ENCODE data around the gene CEBPB. TPM values are rescaled to one million over a fixed set of nuclear protein-coding genes. Genes with fewer than 3 reads are reported as not detected.
A peak's percentile ranks its signal among the peaks of the same experiment; 100 is the strongest.

Gene CEBPB
- total and polyA plus RNA-seq, 7 experiments from 2014 or later, result 12.8 to 201 (median 37.1) TPM

DNA sequence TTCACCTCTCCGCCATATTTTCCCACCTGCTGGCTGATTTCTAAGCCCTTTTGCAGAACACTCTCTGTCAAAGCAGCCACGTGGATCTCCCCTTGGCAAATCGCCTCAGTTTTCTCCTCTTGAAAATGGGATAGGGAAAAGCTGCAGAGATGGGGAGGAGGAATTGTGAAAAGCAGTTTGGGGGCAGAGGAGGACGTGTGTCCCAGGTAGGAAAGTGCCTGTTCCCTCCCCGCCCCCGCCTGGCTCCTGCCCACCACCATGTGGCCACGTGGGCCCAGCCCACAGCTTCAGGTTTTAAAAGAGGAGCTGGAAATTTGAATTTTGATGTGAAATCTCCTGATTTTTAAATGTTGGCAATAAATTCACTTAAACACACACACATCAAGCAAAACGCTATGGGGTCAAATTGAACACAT, 3.6 kb upstream of the CEBPB start:
- no peaks in the 10 kb centered on the region for H3K36me3 Mint-ChIP-seq
- peaks cover 0 to 11% (median 0%) of the 10 kb centered on the region in 7 donors for H3K4me1 Mint-ChIP-seq
- CTCF ChIA-PET, result interaction anchor here (0.7 to 3.4 kb wide), 7 partner anchors 15 to 563 kb away, joined by 3 to 51 read pairs (median 3); no protein-coding TSS in a partner anchor
- DNase-seq (no peak), ATAC-seq (no peak)
- Histone ChIP-seq H3K4me3 (ENCODE audit: low read length) (no peak overlapping the region), H3K27ac (ENCODE audit: low read depth, low read length) (no peak overlapping the region), H3K4me1 (ENCODE audit: control insufficient read depth in 2 of 2, insufficient read depth in 2 of 2, low read length in 2 of 2) (no peaks in the 10 kb centered on the region), H3K9me3 (ENCODE audit: control insufficient read depth in 2 of 3, low read length in 3 of 3) (no peaks in the 10 kb centered on the region), H3K27me3 (ENCODE audit: control insufficient read depth in 2 of 2, insufficient read depth in 2 of 2, low read length in 2 of 2) (no peaks in the 10 kb centered on the region), H3K36me3 (ENCODE audit: control insufficient read depth in 2 of 3, insufficient read depth in 3 of 3, low read length in 3 of 3) (no peaks in the 10 kb centered on the region)
- POLR2A ChIA-PET, result interaction anchor here (1.4 kb wide), 1 partner anchor 9 kb away, joined by 3 read pairs; no protein-coding TSS in a partner anchor
- peak overlapping the region in 1 of 9 donors; percentile 9 for H3K27ac Mint-ChIP-seq
- intact Hi-C loops (cut with micrococcal nuclease), result loop anchor here (1.0 to 5.0 kb wide), 10 partner anchors 273 to 560 kb away; no protein-coding TSS in a partner anchor
- peaks cover 17 to 25% (median 23%) of the 10 kb centered on the region in 5 donors for H3K27me3 Mint-ChIP-seq
- no peaks in the 10 kb centered on the region for H3K9me3 Mint-ChIP-seq
- no peak overlapping the region for H3K4me3 Mint-ChIP-seq

- intact Hi-C loops (cut with micrococcal nuclease), result loop anchor here in 1 of 2 donors (2.0 to 5.0 kb wide), 4 partner anchors 383 to 560 kb away; no protein-coding TSS in a partner anchor
- no peaks in the 10 kb centered on the region for H3K36me3 ChIP-seq (ENCODE audit: control insufficient read depth in 2 of 3, insufficient read depth in 3 of 3, low read length in 3 of 3)
- peak overlapping the region in 1 of 10 donors; percentile 54 for H3K4me3 Mint-ChIP-seq
- no peak overlapping the region for H3K4me3 ChIP-seq (ENCODE audit: low read length)
- H3K27ac ChIP-seq (ENCODE audit: low read depth, low read length), result no peak overlapping the region
- H3K9me3 Mint-ChIP-seq, result no peaks in the 10 kb centered on the region
- H3K27me3 Mint-ChIP-seq, result peaks cover 17 to 25% (median 23%) of the 10 kb centered on the region in 5 donors
- H3K27ac Mint-ChIP-seq, result peak overlapping the region in 3 of 9 donors; percentile 40 to 70 (median 65)
- H3K4me1 Mint-ChIP-seq, result peaks cover 3 to 11% (median 4%) of the 10 kb centered on the region in 7 donors
- ChIA-PET CTCF (interaction anchor here (0.7 to 3.4 kb wide), 9 partner anchors 9 to 562 kb away, joined by 3 to 51 read pairs (median 3); no protein-coding TSS in a partner anchor), POLR2A (interaction anchor here (0.9 to 1.4 kb wide), 2 partner anchors 9 to 279 kb away, joined by 3 read pairs; no protein-coding TSS in a partner anchor)
- H3K4me1 ChIP-seq (ENCODE audit: control insufficient read depth in 2 of 2, insufficient read depth in 2 of 2, low read length in 2 of 2), result peaks cover under 1% of the 10 kb centered on the region in 2 donors
- no peaks in the 10 kb centered on the region for H3K27me3 ChIP-seq (ENCODE audit: control insufficient read depth in 2 of 2, insufficient read depth in 2 of 2, low read length in 2 of 2)
- ATAC-seq (no peak), DNase-seq (no peak)
- no peaks in the 10 kb centered on the region for H3K36me3 Mint-ChIP-seq
- no peaks in the 10 kb centered on the region for H3K9me3 ChIP-seq (ENCODE audit: control insufficient read depth in 2 of 3, low read length in 3 of 3)
Observed at GRCh38 chr20:50187403-50188051, 3.1 kb upstream of the CEBPB start.

- H3K4me1 Mint-ChIP-seq, result peaks cover 11 to 18% (median 12%) of the 10 kb centered on the region in 7 donors
- intact Hi-C loops (cut with micrococcal nuclease), result loop anchor here in 1 of 2 donors (5.0 kb wide), 1 partner anchor 559 kb away; no protein-coding TSS in a partner anchor
- no peaks in the 10 kb centered on the region for H3K9me3 ChIP-seq (ENCODE audit: control insufficient read depth in 2 of 3, low read length in 3 of 3)
- H3K36me3 ChIP-seq (ENCODE audit: control insufficient read depth in 2 of 3, insufficient read depth in 3 of 3, low read length in 3 of 3), result no peaks in the 10 kb centered on the region
- no peak overlapping the region for H3K27ac ChIP-seq (ENCODE audit: low read depth, low read length)
- DNase-seq (no peak), ATAC-seq (no peak)
- no peaks in the 10 kb centered on the region for H3K9me3 Mint-ChIP-seq
- peaks cover 17 to 24% (median 22%) of the 10 kb centered on the region in 5 donors for H3K27me3 Mint-ChIP-seq
- no peak overlapping the region for H3K4me3 ChIP-seq (ENCODE audit: low read length)
- H3K27ac Mint-ChIP-seq, result peak overlapping the region in 8 of 9 donors; percentile 19 to 93 (median 58)
- H3K4me3 Mint-ChIP-seq, result peak overlapping the region in 7 of 10 donors; percentile 3 to 54 (median 26)
- CTCF ChIA-PET, result interaction anchor here (0.6 to 3.4 kb wide), 11 partner anchors 10 to 436 kb away, joined by 3 to 51 read pairs (median 4); no protein-coding TSS in a partner anchor
- peaks cover 8% of the 10 kb centered on the region in 2 donors for H3K4me1 ChIP-seq (ENCODE audit: control insufficient read depth in 2 of 2, insufficient read depth in 2 of 2, low read length in 2 of 2)
- H3K36me3 Mint-ChIP-seq, result peaks cover 0 to 3% (median 0%) of the 10 kb centered on the region in 5 donors
- H3K27me3 ChIP-seq (ENCODE audit: control insufficient read depth in 2 of 2, insufficient read depth in 2 of 2, low read length in 2 of 2), result no peaks in the 10 kb centered on the region
- POLR2A ChIA-PET, result interaction anchor here (0.9 to 1.4 kb wide), 2 partner anchors 10 to 278 kb away, joined by 3 read pairs; no protein-coding TSS in a partner anchor
Observed at GRCh38 chr20:50188287-50188688, 2.3 kb upstream of the CEBPB start.

- peak overlapping the region in 9 of 10 donors; percentile 3 to 93 (median 54) for H3K4me3 Mint-ChIP-seq
- no peaks in the 10 kb centered on the region for H3K9me3 Mint-ChIP-seq
- Histone ChIP-seq H3K36me3 (ENCODE audit: control insufficient read depth in 2 of 3, insufficient read depth in 3 of 3, low read length in 3 of 3) (no peaks in the 10 kb centered on the region), H3K27ac (ENCODE audit: low read depth, low read length) (no peak overlapping the region), H3K4me3 (ENCODE audit: low read length) (no peak overlapping the region), H3K4me1 (ENCODE audit: control insufficient read depth in 2 of 2, insufficient read depth in 2 of 2, low read length in 2 of 2) (peaks cover 11 to 16% of the 10 kb centered on the region in 2 donors), H3K9me3 (ENCODE audit: control insufficient read depth in 2 of 3, low read length in 3 of 3) (no peaks in the 10 kb centered on the region), H3K27me3 (ENCODE audit: control insufficient read depth in 2 of 2, insufficient read depth in 2 of 2, low read length in 2 of 2) (no peaks in the 10 kb centered on the region)
- ChIA-PET CTCF (interaction anchor here (0.6 to 3.4 kb wide), 8 partner anchors 11 to 398 kb away, joined by 3 to 51 read pairs (median 4); no protein-coding TSS in a partner anchor), POLR2A (interaction anchor here (0.5 to 1.0 kb wide), 3 partner anchors 8 to 279 kb away, joined by 3 read pairs; no protein-coding TSS in a partner anchor)
- H3K27ac Mint-ChIP-seq, result peak overlapping the region; percentile 28 to 93 (median 64)
- H3K27me3 Mint-ChIP-seq, result peaks cover 17 to 20% (median 19%) of the 10 kb centered on the region in 5 donors
- intact Hi-C loops (cut with micrococcal nuclease), result loop anchor here in 1 of 2 donors (5.0 kb wide), 1 partner anchor 558 kb away; no protein-coding TSS in a partner anchor
- H3K36me3 Mint-ChIP-seq, result peaks cover 0 to 3% (median 0%) of the 10 kb centered on the region in 5 donors
- ATAC-seq (no peak), DNase-seq (no peak)
- peaks cover 18 to 25% (median 20%) of the 10 kb centered on the region in 7 donors for H3K4me1 Mint-ChIP-seq
Observed at GRCh38 chr20:50188879-50189680, 1.6 kb upstream of the CEBPB start.

GRCh38 chr20:50189681-50190250, 864 bp upstream of the CEBPB start:
- peak overlapping the region; percentile 77 for H3K27ac ChIP-seq (ENCODE audit: low read depth, low read length)
- intact Hi-C loops (cut with micrococcal nuclease), result loop anchor here (1.0 to 5.0 kb wide), 14 partner anchors 10 to 603 kb away; partner anchors contain the start of genes PTPN1 (in 2 of the 2), PARD6B (in 1 of the 2), RNF114 (in 1 of the 2) and SLC9A8 (in 1 of the 2)
- no peaks in the 10 kb centered on the region for H3K9me3 ChIP-seq (ENCODE audit: control insufficient read depth in 2 of 3, low read length in 3 of 3)
- Mint-ChIP-seq H3K27me3 (peaks cover 11 to 13% (median 12%) of the 10 kb centered on the region in 5 donors), H3K36me3 (peaks cover 0 to 3% (median 0%) of the 10 kb centered on the region in 5 donors), H3K27ac (peak overlapping the region in 7 of 9 donors; percentile 16 to 71 (median 64)), H3K9me3 (no peaks in the 10 kb centered on the region), H3K4me3 (peak overlapping the region; percentile 25 to 93 (median 62)), H3K4me1 (peaks cover 21 to 30% (median 25%) of the 10 kb centered on the region in 7 donors)
- ChIA-PET POLR2A (interaction anchor here (1.0 kb wide), 1 partner anchor 9 kb away, joined by 3 read pairs; no protein-coding TSS in a partner anchor), CTCF (interaction anchor here (0.9 to 3.4 kb wide), 5 partner anchors 20 to 387 kb away, joined by 3 to 51 read pairs (median 6); no protein-coding TSS in a partner anchor)
- H3K4me1 ChIP-seq (ENCODE audit: control insufficient read depth in 2 of 2, insufficient read depth in 2 of 2, low read length in 2 of 2), result peaks cover 11 to 21% of the 10 kb centered on the region in 2 donors
- peak; percentile 3 for ATAC-seq
- DNase-seq, result peak in 1 of 9 donors; percentile 36
- peak overlapping the region; percentile 55 for H3K4me3 ChIP-seq (ENCODE audit: low read length)
- H3K36me3 ChIP-seq (ENCODE audit: control insufficient read depth in 2 of 3, insufficient read depth in 3 of 3, low read length in 3 of 3), result no peaks in the 10 kb centered on the region
- H3K27me3 ChIP-seq (ENCODE audit: control insufficient read depth in 2 of 2, insufficient read depth in 2 of 2, low read length in 2 of 2), result no peaks in the 10 kb centered on the region

Data from naive thymus-derived CD4-positive, alpha-beta T cell (primary cell).